SK-N-SH (cell line): ENCODE data around the gene FGB. TPM values are rescaled to one million over a fixed set of nuclear protein-coding genes. Genes with fewer than 3 reads are reported as not detected.

Source experiments
- CTCF ChIA-PET: fragments of 300-600, 350-600 bp; formaldehyde crosslinking; extraction: SDS; loops from one replicate; lab custom pipeline; 2021; lab: Yijun Ruan, JAX
- POLR2A ChIA-PET: fragments of 350-600 bp; sonication (Branson Sonifier 250); formaldehyde crosslinking; extraction: SDS; loops from one replicate; lab custom pipeline; 2020; ENCODE audit warnings: antibody characterized with exemption, inconsistent platforms; lab: Yijun Ruan, JAX
- DNase-seq: peaks from one replicate; pipeline ENCODE4 v3.0.0; 2012
- H2AFZ ChIP-seq: fragments of 200-600 bp; sonication (generic); 2 replicates; pipeline ENCODE4 v1.8.1; 2016; ENCODE audit warnings: antibody characterized with exemption, mild to moderate bottlenecking, low read depth
- H3F3A ChIP-seq: fragments of 200-600 bp; sonication (generic); replicated peaks from 2 replicates; pipeline ENCODE3; 2016; ENCODE audit warnings: antibody characterized with exemption, mild to moderate bottlenecking; ENCODE audit not compliant: insufficient read depth
- H3K27ac ChIP-seq, 2 experiments: fragments of 200-500 bp in 1 of 2; fragments of 200-600 bp in 1 of 2; sonication (Bioruptor generic) in 1 of 2; sonication (generic), shearing (Covaris generic) in 1 of 2; 2 replicates each; pipeline versions ENCODE4 v1.5.1 to v1.6.1; 2014 to 2016; ENCODE audit warnings: low read depth in 2 of 2, inconsistent platforms in 1 of 2, low read length in 1 of 2, mild to moderate bottlenecking in 1 of 2, mixed read lengths in 1 of 2
- H3K27me3 ChIP-seq: fragments of 200-600 bp; sonication (generic), shearing (Covaris generic); 2 replicates; pipeline ENCODE4 v1.6.1; 2016; ENCODE audit warnings: mixed run types; ENCODE audit not compliant: insufficient read depth
- H3K36me3 ChIP-seq, 2 experiments: fragments of 200-500 bp in 1 of 2; fragments of 200-600 bp in 1 of 2; sonication (Bioruptor generic) in 1 of 2; sonication (generic) in 1 of 2; replicated peaks in 1 of 2; 2 replicates each; pipeline versions ENCODE3 to v1.5.1; 2014 to 2016; ENCODE audit warnings: low read length in 1 of 2, mild to moderate bottlenecking in 1 of 2; ENCODE audit not compliant: insufficient read depth in 2 of 2, control insufficient read depth in 1 of 2
- H3K4me1 ChIP-seq, 2 experiments: fragments of 200-500 bp in 1 of 2; fragments of 200-600 bp in 1 of 2; sonication (Bioruptor generic) in 1 of 2; sonication (generic), shearing (Covaris generic) in 1 of 2; 2 replicates each; pipeline versions ENCODE4 v1.5.1 to v1.6.1; 2014 to 2016; ENCODE audit warnings: low read depth in 1 of 2, low read length in 1 of 2, mixed run types in 1 of 2; ENCODE audit not compliant: insufficient read depth in 2 of 2, control insufficient read depth in 1 of 2
- H3K4me2 ChIP-seq: fragments of 200-600 bp; sonication (generic), shearing (Covaris generic); 2 replicates; pipeline ENCODE4 v1.6.1; 2017; ENCODE audit warnings: mixed run types
- H3K4me3 ChIP-seq, 2 experiments: fragments of 200-500 bp in 1 of 2; fragments of 200-600 bp in 1 of 2; sonication (Bioruptor generic) in 1 of 2; sonication (generic), shearing (Covaris generic) in 1 of 2; 2 replicates each; pipeline versions ENCODE4 v1.5.1 to v1.8.1; 2014 to 2016; ENCODE audit warnings: low read depth in 2 of 2, inconsistent platforms in 1 of 2, low read length in 1 of 2, mild to moderate bottlenecking in 1 of 2, mixed read lengths in 1 of 2, moderate library complexity in 1 of 2
- H3K79me2 ChIP-seq: fragments of 200-600 bp; sonication (generic); 2 replicates; pipeline ENCODE4 v1.8.1; 2017; ENCODE audit warnings: mild to moderate bottlenecking; ENCODE audit not compliant: insufficient read depth
- H3K9ac ChIP-seq: fragments of 200-600 bp; sonication (generic); 2 replicates; pipeline ENCODE4 v1.6.1; 2017; ENCODE audit warnings: mixed run types
- H3K9me2 ChIP-seq: fragments of 200-600 bp; sonication (generic); 2 replicates; pipeline ENCODE4 v1.6.1; 2017; ENCODE audit warnings: mixed run types
- H3K9me3 ChIP-seq: fragments of 200-600 bp; sonication (generic); 2 replicates; pipeline ENCODE4 v1.6.1; 2017; ENCODE audit warnings: mixed run types, mild to moderate bottlenecking, moderate library complexity
- H4K20me1 ChIP-seq: fragments of 200-600 bp; sonication (generic); 2 replicates; pipeline ENCODE4 v1.6.1; 2017; ENCODE audit warnings: mild to moderate bottlenecking, mixed run types; ENCODE audit not compliant: insufficient read depth
- ELF1 ChIP-seq: IDR thresholded peaks from 2 replicates; pipeline ENCODE4 v1.4.0; 2012
- GATA2 ChIP-seq: sonication (generic); formaldehyde crosslinking; IDR thresholded peaks from 2 replicates; pipeline ENCODE4 v1.5.0; 2020; ENCODE audit warnings: mild to moderate bottlenecking, missing genetic modification reagents
- NRF1 ChIP-seq: IDR thresholded peaks from 2 replicates; pipeline ENCODE4 v1.6.1; 2012; ENCODE audit warnings: low read depth, mild to moderate bottlenecking, low read length
- PBX3 ChIP-seq: IDR thresholded peaks from 2 replicates; pipeline ENCODE4; 2012
- SMC3 ChIP-seq: IDR thresholded peaks from 2 replicates; pipeline ENCODE4 v1.6.1; 2012; ENCODE audit warnings: low read depth, low read length, improper control_type of control experiment
- TAF1 ChIP-seq: IDR thresholded peaks from 2 replicates; pipeline ENCODE4 v1.6.1; 2012; ENCODE audit warnings: low read depth, mild to moderate bottlenecking, low read length, moderate library complexity, borderline replicate concordance
- TEAD4 ChIP-seq: IDR thresholded peaks from 2 replicates; pipeline ENCODE4 v1.4.0; 2012; ENCODE audit warnings: mild to moderate bottlenecking, borderline replicate concordance; ENCODE audit not compliant: insufficient read depth
- YY1 ChIP-seq: IDR thresholded peaks from 2 replicates; pipeline ENCODE4 v1.4.0; 2012; ENCODE audit warnings: low read depth, mild to moderate bottlenecking
- WGBS: methylation state at CpG from one replicate; pipeline ENCODE4 v1.1.6; 2017; ENCODE audit warnings: low lambda C conversion rate; 5-methylcytosine and 5-hydroxymethylcytosine counted together
- polyA plus RNA-seq, 3 experiments: library from polyadenylated mRNA; depleted of rRNA; stranded (reverse); fragments of >200 nt; gene quantifications; 2 replicates each; pipeline ENCODE4 v1.2.3, GENCODE V29; 2012
- TF ChIP-seq, protein P1 (sequence below): IDR thresholded peaks from 2 replicates; pipeline ENCODE4 v1.4.0; 2012; ENCODE audit warnings: low read depth, borderline replicate concordance
- TF ChIP-seq, protein P2 (sequence below): fragments of 200-600 bp; sonication (generic); IDR thresholded peaks from 2 replicates; pipeline ENCODE4 v1.6.1; 2017; ENCODE audit warnings: antibody characterized with exemption, mild to moderate bottlenecking, moderate library complexity

FGB gene
- polyA plus RNA-seq, 1 of the 3 experiments (the other 2 are of a cell fraction) = not detected

DNA sequence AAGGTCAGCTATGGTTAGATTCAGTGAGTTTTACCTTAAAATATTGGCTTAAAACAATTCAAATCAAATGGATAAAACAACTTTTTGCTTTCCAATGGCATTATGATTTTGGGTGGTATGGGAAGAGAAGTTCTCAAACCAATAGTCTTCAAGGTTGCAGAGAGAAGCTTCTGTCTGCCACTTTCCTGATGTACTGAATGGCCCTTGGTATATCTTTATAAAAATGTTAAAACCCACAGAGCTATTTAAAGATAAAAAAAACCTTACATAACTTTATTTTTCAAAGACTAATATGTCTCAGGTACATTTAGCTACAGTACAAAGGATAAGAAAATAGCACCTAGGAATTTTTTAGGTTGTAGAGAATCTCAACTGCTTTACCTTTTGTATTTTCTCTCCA, 20.9 kb downstream of the FGB start:
- CTCF ChIA-PET = interaction anchor here (1.4 to 2.6 kb wide), 2 partner anchors 11 to 77 kb away, joined by 3 to 6 read pairs; no protein-coding TSS in a partner anchor
- Histone ChIP-seq H3K27ac (no peak overlapping the region), H3K4me1 (no peaks in the 10 kb centered on the region), H3K9ac (no peak overlapping the region), H3F3A (no peaks in the 10 kb centered on the region), H4K20me1 (no peaks in the 10 kb centered on the region), H3K9me2 (no peaks in the 10 kb centered on the region; the same call in 1 of the 2 replicates), H2AFZ (no peak overlapping the region), H3K79me2 (no peaks in the 10 kb centered on the region), H3K4me2 (no peak overlapping the region), H3K36me3 (no peaks in the 10 kb centered on the region), H3K9me3 (no peaks in the 10 kb centered on the region), H3K27me3 (peaks cover 5% of the 10 kb centered on the region; the same call in 1 of the 2 replicates), H3K4me3 (no peak overlapping the region)
- TF ChIP-seq PBX3 (no peak), TAF1 (no peak), NRF1 (no peak), ELF1 (no peak)
- TF ChIP-seq, protein P1, sequence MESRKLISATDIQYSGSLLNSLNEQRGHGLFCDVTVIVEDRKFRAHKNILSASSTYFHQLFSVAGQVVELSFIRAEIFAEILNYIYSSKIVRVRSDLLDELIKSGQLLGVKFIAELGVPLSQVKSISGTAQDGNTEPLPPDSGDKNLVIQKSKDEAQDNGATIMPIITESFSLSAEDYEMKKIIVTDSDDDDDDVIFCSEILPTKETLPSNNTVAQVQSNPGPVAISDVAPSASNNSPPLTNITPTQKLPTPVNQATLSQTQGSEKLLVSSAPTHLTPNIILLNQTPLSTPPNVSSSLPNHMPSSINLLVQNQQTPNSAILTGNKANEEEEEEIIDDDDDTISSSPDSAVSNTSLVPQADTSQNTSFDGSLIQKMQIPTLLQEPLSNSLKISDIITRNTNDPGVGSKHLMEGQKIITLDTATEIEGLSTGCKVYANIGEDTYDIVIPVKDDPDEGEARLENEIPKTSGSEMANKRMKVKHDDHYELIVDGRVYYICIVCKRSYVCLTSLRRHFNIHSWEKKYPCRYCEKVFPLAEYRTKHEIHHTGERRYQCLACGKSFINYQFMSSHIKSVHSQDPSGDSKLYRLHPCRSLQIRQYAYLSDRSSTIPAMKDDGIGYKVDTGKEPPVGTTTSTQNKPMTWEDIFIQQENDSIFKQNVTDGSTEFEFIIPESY = no peak
- DNase-seq = no peak
- POLR2A ChIA-PET = no interaction called here

GRCh38 chr4:154584259-154584658, 21.4 kb downstream of the FGB start:
- TF ChIP-seq GATA2 (CRISPR knock-in tag) = no peak
- TF ChIP-seq YY1 = no peak
- no peak for TF ChIP-seq TEAD4
- no peak for TF ChIP-seq SMC3
- TF ChIP-seq, protein P2, sequence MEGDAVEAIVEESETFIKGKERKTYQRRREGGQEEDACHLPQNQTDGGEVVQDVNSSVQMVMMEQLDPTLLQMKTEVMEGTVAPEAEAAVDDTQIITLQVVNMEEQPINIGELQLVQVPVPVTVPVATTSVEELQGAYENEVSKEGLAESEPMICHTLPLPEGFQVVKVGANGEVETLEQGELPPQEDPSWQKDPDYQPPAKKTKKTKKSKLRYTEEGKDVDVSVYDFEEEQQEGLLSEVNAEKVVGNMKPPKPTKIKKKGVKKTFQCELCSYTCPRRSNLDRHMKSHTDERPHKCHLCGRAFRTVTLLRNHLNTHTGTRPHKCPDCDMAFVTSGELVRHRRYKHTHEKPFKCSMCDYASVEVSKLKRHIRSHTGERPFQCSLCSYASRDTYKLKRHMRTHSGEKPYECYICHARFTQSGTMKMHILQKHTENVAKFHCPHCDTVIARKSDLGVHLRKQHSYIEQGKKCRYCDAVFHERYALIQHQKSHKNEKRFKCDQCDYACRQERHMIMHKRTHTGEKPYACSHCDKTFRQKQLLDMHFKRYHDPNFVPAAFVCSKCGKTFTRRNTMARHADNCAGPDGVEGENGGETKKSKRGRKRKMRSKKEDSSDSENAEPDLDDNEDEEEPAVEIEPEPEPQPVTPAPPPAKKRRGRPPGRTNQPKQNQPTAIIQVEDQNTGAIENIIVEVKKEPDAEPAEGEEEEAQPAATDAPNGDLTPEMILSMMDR = no peak
- whole genome bisulfite sequencing = 8% methylated on average over 5 of the region's 5 CpGs
- no peak overlapping the region for H3K9ac ChIP-seq
- no peak overlapping the region for H3K27ac ChIP-seq
- no peak overlapping the region for H3K4me3 ChIP-seq
- no peaks in the 10 kb centered on the region for H3F3A ChIP-seq
- H4K20me1 ChIP-seq = no peaks in the 10 kb centered on the region
- no peak overlapping the region for H2AFZ ChIP-seq
- H3K27me3 ChIP-seq = peaks cover 7% of the 10 kb centered on the region; the same call in 1 of the 2 replicates
- H3K9me3 ChIP-seq = no peaks in the 10 kb centered on the region
- H3K9me2 ChIP-seq = no peaks in the 10 kb centered on the region; the same call in 1 of the 2 replicates
- ChIA-PET CTCF (interaction anchor here (2.6 kb wide), 1 partner anchor 11 kb away, joined by 6 read pairs; no protein-coding TSS in a partner anchor), POLR2A (no interaction called here)
- no peaks in the 10 kb centered on the region for H3K36me3 ChIP-seq
- DNase-seq = no peak
- H3K79me2 ChIP-seq = no peaks in the 10 kb centered on the region
- H3K4me2 ChIP-seq = no peak overlapping the region
- no peaks in the 10 kb centered on the region for H3K4me1 ChIP-seq
